ENCODE measurements around the gene CTCFL. TPM values are rescaled to one million over a fixed set of nuclear protein-coding genes. Genes with fewer than 3 reads are reported as not detected.

CTCFL gene
- total and polyA plus RNA-seq, 8 donors: 0.39 to 0.67 (median 0.50) TPM; not detected in 2

- Histone ChIP-seq H3K27me3 (peaks cover 0 to 9% of the 10 kb centered on the region in 2 donors), H3K9me3 (no peaks in the 10 kb centered on the region), H3K4me1 (no peaks in the 10 kb centered on the region), H3K27ac (peak overlapping the region in 1 of 2 donors; percentile 25), H3K36me3 (no peaks in the 10 kb centered on the region), H3K4me3 (no peak overlapping the region)
- DNase-seq (no peak), ATAC-seq (no peak)
- intact Hi-C loops (cut with DNase I): no loop called here
- no peak for TF ChIP-seq CTCF (IDR thresholded peaks at IDR 0.05)
These were observed 21.2 kb upstream of the CTCFL start for GRCh38 chr20:57545927-57546662.

- Histone ChIP-seq H3K36me3 (no peaks in the 10 kb centered on the region), H3K27ac (peak overlapping the region in 1 of 2 donors; percentile 42), H3K4me3 (no peak overlapping the region), H3K9me3 (no peaks in the 10 kb centered on the region), H3K4me1 (no peaks in the 10 kb centered on the region), H3K27me3 (no peaks in the 10 kb centered on the region)
- no peak for ATAC-seq
- TF ChIP-seq CTCF (IDR thresholded peaks at IDR 0.05): no peak
- intact Hi-C loops (cut with DNase I): no loop called here
- peak in 1 of 4 donors; percentile 17 for DNase-seq
These were observed 20.1 kb upstream of the CTCFL start for GRCh38 chr20:57544838-57545564.

GRCh38 chr20:57543754-57544153 lies 18.8 kb upstream of the CTCFL start:
- ATAC-seq (no peak), DNase-seq (no peak)
- TF ChIP-seq CTCF (IDR thresholded peaks at IDR 0.05): no peak
- H3K4me1 ChIP-seq: no peaks in the 10 kb centered on the region
- no peaks in the 10 kb centered on the region for H3K27me3 ChIP-seq
- no peaks in the 10 kb centered on the region for H3K9me3 ChIP-seq
- no peak overlapping the region for H3K4me3 ChIP-seq
- no peaks in the 10 kb centered on the region for H3K36me3 ChIP-seq
- no peak overlapping the region for H3K27ac ChIP-seq
- intact Hi-C loops (cut with DNase I): no loop called here

- no peaks in the 10 kb centered on the region for H3K4me1 ChIP-seq
These were observed 16.1 kb upstream of the CTCFL start for GRCh38 chr20:57540890-57541580.

More at GRCh38 chr20:57540890-57541580, 16.1 kb upstream of the CTCFL start:
- no peaks in the 10 kb centered on the region for H3K9me3 ChIP-seq
- peak in 1 of 4 donors; percentile 14 for DNase-seq
- intact Hi-C loops (cut with DNase I): no loop called here
- ATAC-seq: no peak
- H3K4me3 ChIP-seq: no peak overlapping the region
- H3K36me3 ChIP-seq: no peaks in the 10 kb centered on the region
- H3K27ac ChIP-seq: no peak overlapping the region
- H3K27me3 ChIP-seq: peaks cover 0 to 4% of the 10 kb centered on the region in 2 donors
- TF ChIP-seq CTCF (IDR thresholded peaks at IDR 0.05): no peak

Measured in left lung (tissue), 10 donors.